ENCODE data around the gene FAM107A. TPM values are rescaled to one million over a fixed set of nuclear protein-coding genes. Genes with fewer than 3 reads are reported as not detected.

FAM107A gene
- total and polyA plus RNA-seq, 2 experiments from 2014 or later: 1.0 to 1.1 TPM

GRCh38 chr3:58574682-58575081 lies 2.5 kb downstream of the FAM107A start:
- no peak for TF ChIP-seq NANOG (IDR thresholded peaks at IDR 0.05; ENCODE audit: borderline replicate concordance)
- no peak for TF ChIP-seq ETS1 (IDR thresholded peaks at IDR 0.05)
- TF ChIP-seq REST (IDR thresholded peaks at IDR 0.05; ENCODE audit: unreplicated experiment): no peak
- TF ChIP-seq EZH2 (IDR thresholded peaks at IDR 0.05; ENCODE audit: low read depth, unreplicated experiment): no peak
- no peak for TF ChIP-seq CREB1 (CRISPR knock-in tag; IDR thresholded peaks at IDR 0.05; ENCODE audit: low read depth)
- no peak for TF ChIP-seq EZH2phosphoT487 (IDR thresholded peaks at IDR 0.05; ENCODE audit: unreplicated experiment)
- no peak for TF ChIP-seq POLR2AphosphoS5 (IDR thresholded peaks at IDR 0.05; ENCODE audit: low read depth)
- TF ChIP-seq ZNF114 (CRISPR knock-in tag; IDR thresholded peaks at IDR 0.05): no peak
- TF ChIP-seq CTCF (conservative IDR thresholded peaks at IDR 0.05; ENCODE audit: low read depth in 2 of 2): no peak
- TF ChIP-seq ZNF462 (CRISPR knock-in tag; IDR thresholded peaks at IDR 0.05): no peak
- TF ChIP-seq JUNB (IDR thresholded peaks at IDR 0.05; ENCODE audit: unreplicated experiment): no peak
- TF ChIP-seq STAT1 (IDR thresholded peaks at IDR 0.05; ENCODE audit: unreplicated experiment): no peak
- TF ChIP-seq ZNF331 (CRISPR knock-in tag; IDR thresholded peaks at IDR 0.05; ENCODE audit: low read depth): no peak
- Histone ChIP-seq H3K79me2 (replicated peaks; ENCODE audit: insufficient read depth) (no peaks in the 10 kb centered on the region), H3F3A (replicated peaks; ENCODE audit: low read depth) (no peaks in the 10 kb centered on the region), H3K27ac (ENCODE audit: low read depth) (no peak overlapping the region), H3K9me2 (ENCODE audit: insufficient read depth) (peaks cover 3% of the 10 kb centered on the region; the same call in 1 of the 2 replicates), H3K4me1 (ENCODE audit: insufficient read depth) (peaks cover 13% of the 10 kb centered on the region; the same call in 1 of the 2 replicates), H3K36me3 (ENCODE audit: insufficient read depth) (no peaks in the 10 kb centered on the region), H3K4me3 (no peak overlapping the region), H4K20me1 (replicated peaks; ENCODE audit: insufficient read depth) (no peaks in the 10 kb centered on the region), H2AFZ (no peak overlapping the region), H3K27me3 (ENCODE audit: insufficient read depth) (no peaks in the 10 kb centered on the region), H3K4me2 (no peak overlapping the region)
- H3K4me3 Mint-ChIP-seq: no peak overlapping the region
- peaks cover 22% of the 10 kb centered on the region for H3K4me1 Mint-ChIP-seq
- no peak for DNase-seq (ENCODE audit: low spot score)
- no peak overlapping the region for H3K27ac Mint-ChIP-seq
- ATAC-seq: no peak
- H3K36me3 Mint-ChIP-seq (ENCODE audit: low read depth): no peaks in the 10 kb centered on the region
- peaks cover 3% of the 10 kb centered on the region for H3K27me3 Mint-ChIP-seq (ENCODE audit: insufficient read depth, low read depth, poor library complexity)
- H3K9me3 Mint-ChIP-seq: no peaks in the 10 kb centered on the region
